D721Med (cell line): ENCODE measurements around the gene IQCH.

Experiments used
- DNase-seq: peaks from one replicate; pipeline ENCODE4 v3.0.0; 2011; ENCODE audit warnings: low spot score; ENCODE audit not compliant: insufficient read length
- FAIRE-seq: peaks from 2 replicates; lab custom pipeline; 2011; peaks lifted over from hg19 to GRCh38; lab: Jason Lieb, UNC
- CTCF ChIP-seq: IDR thresholded peaks from 2 replicates; pipeline ENCODE4 v1.5.1; 2012; ENCODE audit warnings: mild to moderate bottlenecking, control low read depth; ENCODE audit not compliant: insufficient read depth; ENCODE audit errors: missing control alignments

Gene IQCH

GRCh38 chr15:67413770-67414390 lies 159.3 kb downstream of the IQCH start:
- FAIRE-seq (no peak), DNase-seq (no peak)
- no peak for TF ChIP-seq CTCF

- TF ChIP-seq CTCF, result no peak
- DNase-seq (no peak), FAIRE-seq (no peak)
Measured at GRCh38 chr15:67415181-67415580, 160.6 kb downstream of the IQCH start.

- FAIRE-seq, result no peak
- no peak for DNase-seq
- no peak for TF ChIP-seq CTCF
Measured at GRCh38 chr15:67416891-67417290, 162.3 kb downstream of the IQCH start.

- DNase-seq (no peak), FAIRE-seq (no peak)
- TF ChIP-seq CTCF, result no peak
Measured at GRCh38 chr15:67419705-67420104, 165.1 kb downstream of the IQCH start.

- no peak for DNase-seq
- no peak for TF ChIP-seq CTCF
- no peak for FAIRE-seq
Measured at GRCh38 chr15:67420137-67420536, 165.6 kb downstream of the IQCH start.

GRCh38 chr15:67421105-67421504 lies 166.5 kb downstream of the IQCH start:
- no peak for DNase-seq
- no peak for TF ChIP-seq CTCF
- FAIRE-seq, result no peak

GRCh38 chr15:67422296-67422695 lies 167.7 kb downstream of the IQCH start:
- TF ChIP-seq CTCF, result peak; percentile 11
- FAIRE-seq (no peak), DNase-seq (no peak)
